Kidney (tissue), 14 donors: Measurements from ENCODE around the gene PRAF2. TPM values are rescaled to one million over a fixed set of nuclear protein-coding genes. Genes with fewer than 3 reads are reported as not detected.

Experiments used
- DNase-seq, 5 donors: peaks; one replicate each; pipeline ENCODE4 v3.0.0-alpha.2; 2013 to 2020
- FAIRE-seq: peaks from 2 replicates; lab custom pipeline; 2012; peaks lifted over from hg19 to GRCh38; lab: Jason Lieb, UNC
- H3K27ac ChIP-seq, 2 donors: one replicate each; pipeline ENCODE4 v1.7.0; 2013; ENCODE audit warnings: low read depth in 2 of 2, low read length in 2 of 2, inconsistent platforms in 1 of 2
- H3K27me3 ChIP-seq: one replicate; pipeline ENCODE4 v1.7.1; 2013; ENCODE audit warnings: low read length, inconsistent platforms; ENCODE audit not compliant: control insufficient read depth, insufficient read depth
- H3K36me3 ChIP-seq, 3 donors: one replicate each; pipeline versions ENCODE4 v1.7.0 to v1.7.1; 2013; ENCODE audit warnings: low read length in 3 of 3, control low read depth in 1 of 3, inconsistent platforms in 1 of 3; ENCODE audit not compliant: insufficient read depth in 3 of 3, control insufficient read depth in 2 of 3
- H3K4me1 ChIP-seq, 3 donors: one replicate each; pipeline versions ENCODE4 v1.7.0 to v1.7.1; 2013; ENCODE audit warnings: low read length in 3 of 3, inconsistent platforms in 1 of 3, low read depth in 1 of 3; ENCODE audit not compliant: control insufficient read depth in 2 of 3, insufficient read depth in 2 of 3
- H3K4me3 ChIP-seq, 3 donors: one replicate each; pipeline versions ENCODE4 v1.7.0 to v1.8.1; 2013; ENCODE audit warnings: low read length in 3 of 3, control low read depth in 1 of 3, inconsistent platforms in 1 of 3
- H3K9ac ChIP-seq, 3 donors: one replicate each; pipeline versions ENCODE4 v1.7.0 to v1.7.1; 2013; ENCODE audit warnings: low read length in 3 of 3, control low read depth in 1 of 3, inconsistent platforms in 1 of 3
- H3K9me3 ChIP-seq, 3 donors: one replicate each; pipeline versions ENCODE4 v1.7.0 to v1.7.1; 2013; ENCODE audit warnings: low read length in 3 of 3, control low read depth in 1 of 3, inconsistent platforms in 1 of 3; ENCODE audit not compliant: control insufficient read depth in 2 of 3, insufficient read depth in 1 of 3
- intact Hi-C: fragments of 100-400 bp; cut with DNase I; formaldehyde crosslinking; loops from one replicate; pipeline ENCODE4 v1.11.1; 2022
- polyA plus RNA-seq: library from polyadenylated mRNA; stranded (reverse); fragments of 350-450 nt; fragmentation: Illumina TruSeq; extraction: RNeasy Lipid Tissue Mini Kit (QIAGEN cat#74804); gene quantifications from one replicate; pipeline ENCODE4 v1.2.3, GENCODE V29; 2014; ENCODE audit warnings: low read depth, low replicate concordance; ENCODE audit not compliant: insufficient read depth
- total RNA-seq: library from RNA; stranded (reverse); fragmentation: NEBNext Ultra II Directional; extraction: Animal tissue kit (Norgen Biotek cat#: 25700); gene quantifications from one replicate; pipeline ENCODE4 v1.2.1, GENCODE V29; 2021
- TF ChIP-seq, protein P1 (sequence below): IDR thresholded peaks from 3 replicates; pipeline ENCODE4 v1.5.1; 2012; ENCODE audit warnings: mild to moderate bottlenecking, moderate library complexity, borderline replicate concordance; ENCODE audit not compliant: insufficient read depth; ENCODE audit errors: extremely low read depth
- donor health status: control.
- donor health status: control.
- donor health status: control.
- donor health status: control.
- donor health status: control.
- donor health status: DM: yes; HTN: yes; CAD: no.
- donor health status: Normal renal cell carcinoma (clear cell type).

The PRAF2 gene
- total and polyA plus RNA-seq, 2 donors from 2014 or later = 24.0 to 47.9 TPM

DNA sequence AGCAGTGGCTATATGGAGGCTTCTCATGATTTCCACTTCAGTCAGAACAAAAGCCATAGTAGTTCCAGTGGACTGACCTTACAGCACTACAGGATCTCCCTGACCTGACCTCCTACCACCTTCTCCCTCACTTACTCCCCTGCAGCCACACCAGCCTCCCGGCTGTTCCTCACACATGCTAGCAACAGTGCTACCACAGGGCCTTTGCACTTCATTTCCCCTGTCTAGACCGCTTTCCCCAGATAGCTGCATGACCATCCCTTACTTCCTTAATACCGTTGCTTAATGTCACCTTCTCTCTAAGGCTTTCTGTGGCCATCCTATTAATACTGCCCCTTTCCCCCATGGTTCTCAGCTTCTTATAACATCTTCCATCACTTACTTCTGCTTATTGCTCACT, 36.6 kb upstream of the PRAF2 start:
- Histone ChIP-seq H3K9me3 (no peaks in the 10 kb centered on the region), H3K27ac (no peak overlapping the region), H3K4me1 (no peaks in the 10 kb centered on the region), H3K36me3 (peaks cover 0 to 7% (median 4%) of the 10 kb centered on the region in 3 donors), H3K4me3 (no peak overlapping the region), H3K9ac (no peak overlapping the region), H3K27me3 (no peaks in the 10 kb centered on the region)
- TF ChIP-seq, protein P1, sequence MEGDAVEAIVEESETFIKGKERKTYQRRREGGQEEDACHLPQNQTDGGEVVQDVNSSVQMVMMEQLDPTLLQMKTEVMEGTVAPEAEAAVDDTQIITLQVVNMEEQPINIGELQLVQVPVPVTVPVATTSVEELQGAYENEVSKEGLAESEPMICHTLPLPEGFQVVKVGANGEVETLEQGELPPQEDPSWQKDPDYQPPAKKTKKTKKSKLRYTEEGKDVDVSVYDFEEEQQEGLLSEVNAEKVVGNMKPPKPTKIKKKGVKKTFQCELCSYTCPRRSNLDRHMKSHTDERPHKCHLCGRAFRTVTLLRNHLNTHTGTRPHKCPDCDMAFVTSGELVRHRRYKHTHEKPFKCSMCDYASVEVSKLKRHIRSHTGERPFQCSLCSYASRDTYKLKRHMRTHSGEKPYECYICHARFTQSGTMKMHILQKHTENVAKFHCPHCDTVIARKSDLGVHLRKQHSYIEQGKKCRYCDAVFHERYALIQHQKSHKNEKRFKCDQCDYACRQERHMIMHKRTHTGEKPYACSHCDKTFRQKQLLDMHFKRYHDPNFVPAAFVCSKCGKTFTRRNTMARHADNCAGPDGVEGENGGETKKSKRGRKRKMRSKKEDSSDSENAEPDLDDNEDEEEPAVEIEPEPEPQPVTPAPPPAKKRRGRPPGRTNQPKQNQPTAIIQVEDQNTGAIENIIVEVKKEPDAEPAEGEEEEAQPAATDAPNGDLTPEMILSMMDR = no peak
- intact Hi-C loops = no loop called here
- FAIRE-seq = no peak
- DNase-seq = no peak

GRCh38 chrX:49108641-49109040, 34.8 kb upstream of the PRAF2 start:
- H3K27me3 ChIP-seq = no peaks in the 10 kb centered on the region
- H3K4me1 ChIP-seq = no peaks in the 10 kb centered on the region
- H3K27ac ChIP-seq = no peak overlapping the region
- no peak overlapping the region for H3K4me3 ChIP-seq
- DNase-seq (no peak), FAIRE-seq (no peak)
- TF ChIP-seq, protein P1 = no peak
- no peak overlapping the region for H3K9ac ChIP-seq
- intact Hi-C loops = no loop called here
- no peaks in the 10 kb centered on the region for H3K9me3 ChIP-seq
- H3K36me3 ChIP-seq = peaks cover 0 to 4% (median 4%) of the 10 kb centered on the region in 3 donors

- FAIRE-seq = no peak
- peak in 4 of 5 donors; percentile 14 to 36 (median 23) for DNase-seq
Measured at GRCh38 chrX:49106930-49107329, 33.1 kb upstream of the PRAF2 start.

More at GRCh38 chrX:49106930-49107329, 33.1 kb upstream of the PRAF2 start:
- TF ChIP-seq, protein P1 = peak; percentile 57
- H3K4me1 ChIP-seq = no peaks in the 10 kb centered on the region
- intact Hi-C loops = no loop called here
- H3K9me3 ChIP-seq = no peaks in the 10 kb centered on the region
- H3K9ac ChIP-seq = no peak overlapping the region
- no peak overlapping the region for H3K4me3 ChIP-seq
- H3K27me3 ChIP-seq = no peaks in the 10 kb centered on the region
- H3K27ac ChIP-seq = no peak overlapping the region
- peaks cover 0 to 3% (median 0%) of the 10 kb centered on the region in 3 donors for H3K36me3 ChIP-seq
